Stromal cell of bone marrow (primary cell): ENCODE results near the gene PDGFRB.

Experiments used
- DNase-seq: peaks from one replicate; pipeline ENCODE4 v3.0.0-alpha.2; 2012; ENCODE audit warnings: low read depth

Gene PDGFRB

GRCh38 chr5:150163035-150163434 lies 7.4 kb upstream of the PDGFRB start:
- no peak for DNase-seq

DNA sequence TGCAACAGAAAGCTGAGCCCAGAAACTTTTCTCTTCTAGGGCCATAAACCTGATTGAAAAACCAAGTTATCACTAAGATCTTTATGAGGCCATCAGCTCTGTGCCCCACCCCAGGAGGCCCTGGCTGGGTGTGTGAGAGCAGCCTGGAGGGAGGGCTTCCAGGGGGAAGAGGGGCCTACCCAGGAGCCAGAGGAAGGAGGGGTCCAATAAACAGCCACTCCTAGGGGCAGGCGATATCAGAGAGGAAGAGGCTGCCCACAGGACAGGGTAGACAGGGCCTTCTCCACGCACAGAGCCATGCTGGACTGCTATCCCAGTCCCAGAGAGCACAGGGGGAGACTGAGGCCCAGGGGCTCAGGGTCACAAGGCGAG lies 6.5 kb upstream of the PDGFRB start:
- DNase-seq, result no peak

DNA sequence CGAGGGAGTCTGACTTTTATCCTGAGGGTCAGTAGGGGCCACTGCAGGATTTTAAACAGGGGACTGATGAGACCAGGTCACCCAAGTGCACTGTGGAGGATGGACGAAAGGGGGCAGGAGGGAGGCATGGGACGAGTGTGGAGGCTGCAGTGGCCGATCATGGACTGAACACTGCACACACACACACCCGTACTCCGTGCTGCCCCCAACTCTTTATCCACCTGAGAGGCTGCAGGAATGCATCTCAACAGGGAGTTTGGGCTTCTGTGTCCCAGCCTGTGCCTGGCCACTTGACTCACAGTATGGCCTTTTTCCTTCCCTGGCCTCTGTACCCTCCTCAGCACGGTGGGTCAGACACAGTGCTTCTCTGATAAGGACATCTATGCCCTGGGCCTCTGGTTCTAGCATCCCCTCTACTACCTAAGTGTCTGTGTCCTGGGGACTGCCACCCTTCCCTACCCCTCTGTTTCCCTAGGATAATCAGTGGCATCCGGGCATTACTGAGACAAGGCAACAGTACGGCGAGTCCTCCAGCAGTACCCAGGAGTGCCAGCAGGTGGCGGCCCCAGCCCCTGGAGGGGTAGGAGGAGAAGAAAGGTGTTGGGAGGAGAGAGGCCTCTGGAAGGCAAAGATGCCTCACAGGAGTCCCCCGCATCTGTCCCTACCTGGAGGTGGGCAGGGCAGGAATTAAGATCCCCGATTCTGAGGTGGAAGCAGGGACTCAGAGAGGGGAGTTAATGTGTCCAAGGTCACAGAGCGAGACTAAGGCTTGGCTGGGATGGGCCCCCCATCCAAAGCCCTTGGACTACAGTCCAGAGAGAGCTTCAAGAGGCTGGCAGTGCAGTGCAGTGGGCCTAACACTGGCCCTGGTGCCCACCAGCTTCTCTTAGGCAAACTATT lies 5.8 kb upstream of the PDGFRB start:
- no peak for DNase-seq

DNA sequence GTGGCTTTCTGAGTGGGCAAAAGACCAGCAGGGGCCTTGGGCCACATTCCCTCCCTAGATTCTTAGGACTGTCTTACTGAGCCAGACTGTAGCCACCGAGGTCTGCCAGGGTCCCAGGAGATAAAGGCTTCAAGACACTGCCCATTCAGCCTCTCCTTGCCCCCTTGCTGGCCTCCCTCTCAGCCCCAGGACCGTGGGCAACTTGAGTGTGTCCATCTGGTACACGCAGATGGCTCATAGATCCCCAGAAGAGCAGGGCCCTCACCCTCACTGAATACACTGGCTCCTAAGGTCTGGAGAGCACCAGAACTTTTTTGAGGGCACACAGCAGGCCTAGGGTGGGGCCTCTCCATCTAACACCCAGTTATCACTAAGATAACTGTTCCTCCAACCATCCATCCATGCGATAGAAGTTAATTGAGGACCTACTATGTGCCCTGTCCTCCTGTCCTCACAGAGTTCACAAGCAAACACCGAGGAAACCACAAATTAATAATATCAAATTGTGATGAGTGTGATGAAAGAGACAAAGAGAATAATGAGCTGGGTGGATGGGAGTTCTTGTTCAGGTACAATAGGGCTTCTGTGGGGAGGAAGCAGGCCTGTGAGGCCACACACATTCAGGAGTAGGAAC lies 4.9 kb upstream of the PDGFRB start:
- DNase-seq, result no peak

DNA sequence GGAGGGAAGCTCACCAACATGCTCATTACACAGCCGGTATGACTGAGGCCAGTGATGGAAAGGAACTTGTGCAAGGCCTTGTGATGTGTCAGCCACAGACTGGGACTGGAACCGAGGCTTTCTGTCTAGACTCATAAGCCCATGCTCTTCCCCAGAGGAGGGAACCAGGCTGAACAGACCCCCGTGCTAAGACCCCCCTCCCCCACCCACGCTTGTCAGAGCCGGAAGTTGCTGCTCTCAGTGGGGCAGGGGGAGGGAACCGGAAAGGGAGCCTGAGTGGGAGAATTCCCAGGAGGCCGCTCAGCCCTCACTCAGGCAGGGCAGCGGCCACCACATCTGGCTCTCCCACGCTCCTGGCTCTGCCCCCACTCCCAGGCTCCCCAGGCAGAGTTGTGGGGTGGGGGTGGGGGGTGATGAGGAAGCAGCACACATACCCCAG lies 4.1 kb upstream of the PDGFRB start:
- DNase-seq, result no peak

DNA sequence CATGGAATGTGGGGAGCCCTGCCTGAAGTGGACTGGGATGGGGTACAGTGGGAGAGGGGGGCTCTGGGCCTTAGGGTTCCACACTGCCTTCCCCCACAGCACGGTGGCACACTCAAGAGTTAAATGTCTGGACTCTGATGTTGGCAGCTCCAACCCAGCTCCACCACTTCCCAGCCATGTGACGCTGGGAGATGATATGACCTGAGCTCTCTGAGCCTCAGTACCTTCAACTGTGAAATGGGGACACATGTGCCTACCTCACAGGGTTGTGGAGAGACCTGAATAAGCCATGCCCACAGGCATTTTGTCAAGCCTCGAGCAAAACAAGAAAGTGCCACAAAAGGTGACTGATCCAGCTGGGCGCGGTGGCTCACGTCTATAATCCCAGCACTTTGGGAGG lies 3.4 kb upstream of the PDGFRB start:
- no peak for DNase-seq

DNA sequence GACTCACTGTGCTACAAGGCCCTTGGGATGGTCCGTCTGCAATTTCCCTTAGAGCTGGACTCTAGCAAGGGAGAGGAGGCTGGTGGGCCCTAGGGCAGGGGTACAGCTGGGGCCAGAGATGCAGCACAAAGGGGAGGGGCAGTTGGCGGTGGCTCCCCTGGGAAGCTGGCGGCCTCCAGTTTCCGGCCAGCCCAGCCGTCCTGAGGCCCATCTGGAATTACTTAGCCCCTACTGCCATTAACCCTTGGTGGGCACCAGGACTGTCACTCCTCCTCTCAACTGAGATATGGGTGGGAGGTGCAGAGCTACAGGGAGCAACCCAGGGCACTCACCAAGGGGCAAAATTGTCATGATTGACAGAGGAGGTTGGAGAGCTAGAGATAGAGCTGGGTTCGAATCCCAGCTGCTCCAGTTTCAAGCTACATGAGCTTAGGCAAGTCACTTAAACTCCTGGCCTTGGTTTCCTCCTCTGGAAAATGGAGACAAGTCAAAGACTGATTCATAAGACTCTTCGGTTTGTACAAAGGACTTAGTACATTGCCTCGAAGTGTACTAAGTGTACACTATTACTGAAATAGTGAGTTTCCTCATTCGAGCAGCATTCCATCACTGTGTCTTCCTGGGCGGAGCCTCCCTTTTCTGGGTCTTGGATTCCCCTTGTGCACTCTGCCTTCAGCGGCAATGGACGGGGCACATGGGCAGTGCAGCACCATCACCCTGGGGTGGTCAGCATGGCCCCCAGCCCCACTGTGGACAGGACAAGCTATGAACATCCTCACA lies 2.7 kb upstream of the PDGFRB start:
- no peak for DNase-seq

- no peak for DNase-seq
These were observed 1.5 kb upstream of the PDGFRB start for GRCh38 chr5:150157168-150157567.

GRCh38 chr5:150156540-150156939 lies 895 bp upstream of the PDGFRB start:
- DNase-seq, result no peak

GRCh38 chr5:150156027-150156368 lies 353 bp upstream of the PDGFRB start:
- no peak for DNase-seq

DNA sequence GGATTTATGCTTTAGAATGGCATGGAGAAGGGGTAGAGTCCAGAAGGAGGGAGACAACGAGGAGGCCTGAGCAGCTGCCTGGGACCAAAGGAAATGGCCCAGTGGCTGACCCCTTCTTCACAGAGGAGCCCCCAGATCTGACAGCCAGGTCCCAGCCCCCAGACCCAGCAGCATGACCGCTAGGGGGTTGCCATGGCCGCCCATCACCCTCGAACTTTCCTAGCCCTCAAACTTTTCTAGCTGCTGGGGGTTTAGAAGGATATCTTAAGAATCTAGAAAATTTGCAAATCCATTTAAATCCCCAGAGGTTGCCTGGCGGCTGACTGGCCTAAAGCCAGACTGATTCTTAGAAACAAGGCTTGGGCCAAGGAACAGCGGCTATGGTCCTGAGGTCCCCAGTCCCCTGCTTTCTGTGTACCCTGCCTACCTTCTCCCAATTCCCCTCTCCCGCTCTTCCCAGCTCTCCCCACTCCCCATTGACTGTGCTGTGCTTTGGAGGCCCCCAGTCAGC lies 972 bp downstream of the PDGFRB start:
- DNase-seq, result no peak

DNA sequence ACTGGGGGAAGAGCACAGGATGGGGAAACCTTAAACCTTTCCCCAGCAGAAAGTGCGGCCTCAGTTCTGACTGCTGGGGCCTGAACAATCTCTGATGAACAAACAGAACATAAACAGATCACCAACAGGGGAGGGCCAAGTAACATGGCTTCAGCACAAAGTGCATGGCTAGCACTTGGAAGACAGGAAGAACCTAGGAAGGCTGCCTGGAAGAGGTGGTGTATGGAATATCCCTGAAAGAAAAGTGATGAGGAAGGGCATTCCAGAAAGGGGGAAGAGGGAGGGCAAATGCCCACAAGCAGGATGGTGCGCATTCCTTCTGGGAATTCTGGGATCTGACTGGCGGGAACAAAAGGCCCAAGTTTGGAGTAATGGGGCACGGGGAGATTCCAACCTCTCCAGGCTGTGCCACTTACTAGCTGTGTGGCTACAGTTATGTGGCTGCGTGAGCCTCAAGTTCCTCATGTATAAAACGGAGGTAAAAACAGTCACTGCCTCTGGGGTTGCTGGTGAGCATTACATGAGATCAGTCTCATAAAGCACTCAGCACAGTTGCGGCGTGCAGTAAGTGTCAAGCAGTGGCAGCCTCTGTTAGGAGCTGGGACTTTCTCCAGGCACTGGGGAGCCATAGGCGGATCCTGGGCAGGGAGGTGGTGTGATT lies 1.6 kb downstream of the PDGFRB start:
- DNase-seq, result no peak

DNA sequence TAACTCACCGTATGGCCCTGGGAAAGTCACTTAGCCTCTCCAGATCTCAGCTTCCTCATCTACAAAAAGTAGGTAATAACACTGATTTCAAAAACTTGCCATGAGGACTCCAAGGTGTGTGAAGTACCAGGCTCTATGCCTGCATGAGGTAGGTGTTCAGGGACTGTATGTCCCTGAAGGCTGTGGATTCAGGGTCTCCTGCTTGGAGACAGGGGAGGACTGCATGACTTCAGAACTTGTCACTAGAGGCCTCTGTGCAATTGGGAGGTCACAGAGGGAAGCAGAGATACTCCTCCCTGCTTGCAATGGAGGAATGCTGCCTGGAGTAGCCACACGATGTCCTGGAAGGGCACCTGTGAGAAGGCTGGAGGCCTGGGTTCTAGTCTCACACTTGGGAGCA lies 2.2 kb downstream of the PDGFRB start:
- DNase-seq, result no peak

- DNase-seq, result no peak
These were observed 2.8 kb downstream of the PDGFRB start for GRCh38 chr5:150152636-150153462.

DNA sequence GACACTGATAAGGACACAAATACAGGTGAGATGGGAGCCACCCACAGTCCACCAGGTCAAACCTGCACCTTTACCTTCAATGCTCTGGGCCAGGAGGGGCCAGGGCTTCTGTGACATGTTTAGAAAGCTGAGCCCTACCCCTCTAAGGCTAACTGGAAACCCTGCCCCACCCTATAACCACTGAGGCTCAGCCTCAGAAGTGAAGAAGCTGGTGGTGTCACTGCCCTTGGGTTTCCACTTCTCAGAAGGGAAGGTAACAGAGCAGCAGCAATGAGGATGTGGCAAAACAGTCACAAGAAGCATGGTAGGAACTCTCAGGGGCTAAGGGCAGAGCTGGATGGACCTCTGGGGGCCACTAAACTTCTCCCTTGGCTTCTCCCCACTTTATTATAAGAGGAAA lies 6.0 kb downstream of the PDGFRB start:
- no peak for DNase-seq

GRCh38 chr5:150148117-150148927 lies 7.3 kb downstream of the PDGFRB start:
- no peak for DNase-seq

DNA sequence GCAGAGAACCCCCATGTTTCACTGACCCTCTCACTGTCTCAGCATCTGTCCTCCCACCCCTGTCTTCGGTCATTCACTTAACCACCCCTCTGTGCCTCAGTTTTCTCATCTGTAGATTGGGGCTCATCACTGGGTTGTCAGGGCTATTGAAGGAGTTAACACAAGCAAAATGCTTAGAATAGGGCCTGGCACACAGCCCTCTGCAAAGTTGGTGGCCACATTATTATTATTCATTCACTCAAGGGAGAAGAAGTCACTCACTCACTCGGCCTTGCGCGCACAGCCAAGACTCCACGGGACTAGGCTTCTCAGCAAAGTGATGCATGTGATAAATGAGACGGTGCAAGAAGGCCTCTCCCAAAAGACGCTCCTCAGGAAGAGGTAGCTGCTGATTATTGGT lies 8.0 kb downstream of the PDGFRB start:
- no peak for DNase-seq

GRCh38 chr5:150146862-150147601 lies 8.6 kb downstream of the PDGFRB start:
- DNase-seq, result no peak

DNA sequence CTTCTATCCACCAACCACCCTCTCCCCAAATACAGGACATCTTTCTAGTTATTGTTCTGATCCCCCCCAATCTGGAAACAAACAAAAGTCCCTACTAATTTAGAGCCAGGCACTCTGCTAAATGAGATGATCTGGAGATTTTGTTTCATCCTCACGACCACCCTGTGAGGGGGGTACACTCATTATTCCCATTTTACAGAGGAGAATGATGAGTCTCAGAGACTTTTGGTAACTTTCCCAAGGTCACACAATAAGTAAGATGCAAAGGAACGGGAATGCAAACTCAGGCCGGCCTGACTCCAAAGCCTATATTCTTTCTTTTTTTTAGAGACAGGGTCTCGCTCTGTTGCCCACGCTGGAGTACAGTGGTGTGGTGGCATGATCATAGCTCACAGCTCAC lies 9.4 kb downstream of the PDGFRB start:
- no peak for DNase-seq

DNA sequence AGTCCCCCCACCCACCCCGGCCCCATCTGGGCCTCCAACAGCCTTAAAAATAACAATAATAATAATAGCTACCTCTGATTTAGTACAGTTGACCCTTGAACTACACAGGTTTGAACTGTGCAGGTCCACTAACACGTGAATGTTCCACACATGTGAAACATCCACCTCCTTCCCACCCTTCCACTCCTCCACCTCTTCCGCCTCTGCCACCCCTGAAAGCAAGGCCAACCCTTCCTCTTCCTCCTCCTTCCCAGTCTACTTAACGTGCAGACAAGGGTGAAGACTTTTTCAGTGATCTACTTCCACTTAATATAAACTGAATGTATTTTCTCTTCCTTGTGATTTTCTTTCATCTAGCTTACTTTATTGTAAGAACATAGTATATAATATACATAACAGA lies 10.8 kb downstream of the PDGFRB start:
- no peak for DNase-seq
